GM12872 (cell line): ENCODE results near the gene NAA40.

Experiments used
- CTCF ChIP-seq: IDR thresholded peaks from 3 replicates; pipeline ENCODE4 v1.5.1; 2011; ENCODE audit warnings: low read depth, mild to moderate bottlenecking, low read length, moderate library complexity; ENCODE audit not compliant: insufficient read depth

Gene NAA40

GRCh38 chr11:63929616-63930015 lies 9.2 kb upstream of the NAA40 start:
- no peak for TF ChIP-seq CTCF

- TF ChIP-seq CTCF = no peak
Observed at GRCh38 chr11:63931045-63931444, 7.8 kb upstream of the NAA40 start.

- TF ChIP-seq CTCF = no peak
Observed at GRCh38 chr11:63931876-63932275, 6.9 kb upstream of the NAA40 start.

- no peak for TF ChIP-seq CTCF
Observed at GRCh38 chr11:63933459-63933858, 5.3 kb upstream of the NAA40 start.

GRCh38 chr11:63937713-63938478 lies 906 bp upstream of the NAA40 start:
- 0 out of 3 replicates have a peak, but pooled peaks have one; percentile 3 for TF ChIP-seq CTCF

GRCh38 chr11:63939397-63939891 lies 642 bp downstream of the NAA40 start:
- no peak for TF ChIP-seq CTCF

- no peak for TF ChIP-seq CTCF
Observed at GRCh38 chr11:63940786-63941185, 2.0 kb downstream of the NAA40 start.
